Gastrocnemius medialis (tissue), 4 donors: ENCODE results near the gene HABP4. TPM values are rescaled to one million over a fixed set of nuclear protein-coding genes. Genes with fewer than 3 reads are reported as not detected.

Source experiments
- ATAC-seq, 2 donors: fragments of 150-250 bp; one replicate each; pipeline ENCODE4 v1.9.1; 2016
- DNase-seq, 2 donors: peaks; one replicate each; pipeline ENCODE4 v3.0.0-alpha.2; 2019
- H3K27ac ChIP-seq, 4 donors: fragments of 200-600 bp; sonication (generic); 1 replicate in 1 of 4; 2 replicates in 3 of 4; pipeline ENCODE4 v1.5.1; 2016 to 2018; ENCODE audit warnings: mild to moderate bottlenecking in 2 of 4, moderate library complexity in 1 of 4
- H3K27me3 ChIP-seq, 3 donors: fragments of 200-600 bp; sonication (generic) in 2 of 3; 1 replicate in 1 of 3; 2 replicates in 2 of 3; pipeline versions ENCODE4 v1.5.1 to v1.6.0; 2016 to 2019; ENCODE audit warnings: mild to moderate bottlenecking in 1 of 3, moderate library complexity in 1 of 3
- H3K36me3 ChIP-seq, 2 donors: fragments of 200-600 bp; sonication (generic) in 1 of 2; one replicate each; pipeline ENCODE4 v1.5.1; 2017 to 2018
- H3K4me1 ChIP-seq, 2 donors: fragments of 200-600 bp; sonication (generic) in 1 of 2; one replicate each; pipeline ENCODE4 v1.5.1; 2016 to 2017; ENCODE audit warnings: mild to moderate bottlenecking in 2 of 2
- H3K4me3 ChIP-seq, 4 donors: fragments of 200-600 bp; sonication (generic) in 3 of 4; 1 replicate in 1 of 4; 2 replicates in 3 of 4; pipeline ENCODE4 v1.5.1; 2016 to 2019; ENCODE audit warnings: mild to moderate bottlenecking in 2 of 4
- H3K9me3 ChIP-seq, 3 donors: fragments of 200-600 bp; sonication (generic) in 2 of 3; 1 replicate in 1 of 3; 2 replicates in 2 of 3; pipeline ENCODE4 v1.5.1; 2016 to 2019
- POLR2A ChIP-seq, 2 donors: fragments of 450-650 bp; IDR thresholded peaks; one replicate each; pipeline ENCODE4 v1.6.1; 2017; ENCODE audit warnings: antibody characterized with exemption in 2 of 2, mild to moderate bottlenecking in 2 of 2, moderate library complexity in 2 of 2
- in situ Hi-C, 4 donors: fragments of 200-750 bp; cut with MboI; loops; one replicate each; pipeline versions ENCODE4 v1.15.0 to v1.8.0; 2017; ENCODE audit warnings: low sequenced_read_pairs in 4 of 4
- intact Hi-C: fragments of 100-400 bp; cut with DNase I; formaldehyde crosslinking; loops from one replicate; pipeline ENCODE4 v1.15.1; 2023; ENCODE audit warnings: low total_unique reads
- total RNA-seq, 4 donors: library from RNA; depleted of rRNA; stranded (reverse); fragments of >200 nt; gene quantifications; one replicate each; pipeline versions ENCODE4 v1.1.0 to v1.2.3, GENCODE V29; 2016
- TF ChIP-seq, protein P1 (sequence below), 5 experiments: fragments of 450-650 bp in 3 of 5; fragments of 200-600 bp in 2 of 5; sonication (generic) in 2 of 5; IDR thresholded peaks in 4 of 5; conservative IDR thresholded peaks in 1 of 5; 1 replicate in 4 of 5; 2 replicates in 1 of 5; pipeline ENCODE4 v1.5.1; 2016 to 2019; ENCODE audit warnings: antibody characterized with exemption in 5 of 5, mild to moderate bottlenecking in 3 of 5, moderate library complexity in 3 of 5

Gene HABP4
- total RNA-seq, 4 donors from 2014 or later, result 6.2 to 19.3 (median 12.3) TPM

GRCh38 chr9:96503918-96504317 is 53.9 kb downstream of the HABP4 start:
- no peak for DNase-seq
- Histone ChIP-seq H3K27me3 (no peaks in the 10 kb centered on the region), H3K4me3 (no peak overlapping the region), H3K27ac (no peak overlapping the region), H3K4me1 (peaks cover 0 to 7% of the 10 kb centered on the region in 2 donors), H3K36me3 (no peaks in the 10 kb centered on the region), H3K9me3 (no peaks in the 10 kb centered on the region)
- TF ChIP-seq, protein P1, sequence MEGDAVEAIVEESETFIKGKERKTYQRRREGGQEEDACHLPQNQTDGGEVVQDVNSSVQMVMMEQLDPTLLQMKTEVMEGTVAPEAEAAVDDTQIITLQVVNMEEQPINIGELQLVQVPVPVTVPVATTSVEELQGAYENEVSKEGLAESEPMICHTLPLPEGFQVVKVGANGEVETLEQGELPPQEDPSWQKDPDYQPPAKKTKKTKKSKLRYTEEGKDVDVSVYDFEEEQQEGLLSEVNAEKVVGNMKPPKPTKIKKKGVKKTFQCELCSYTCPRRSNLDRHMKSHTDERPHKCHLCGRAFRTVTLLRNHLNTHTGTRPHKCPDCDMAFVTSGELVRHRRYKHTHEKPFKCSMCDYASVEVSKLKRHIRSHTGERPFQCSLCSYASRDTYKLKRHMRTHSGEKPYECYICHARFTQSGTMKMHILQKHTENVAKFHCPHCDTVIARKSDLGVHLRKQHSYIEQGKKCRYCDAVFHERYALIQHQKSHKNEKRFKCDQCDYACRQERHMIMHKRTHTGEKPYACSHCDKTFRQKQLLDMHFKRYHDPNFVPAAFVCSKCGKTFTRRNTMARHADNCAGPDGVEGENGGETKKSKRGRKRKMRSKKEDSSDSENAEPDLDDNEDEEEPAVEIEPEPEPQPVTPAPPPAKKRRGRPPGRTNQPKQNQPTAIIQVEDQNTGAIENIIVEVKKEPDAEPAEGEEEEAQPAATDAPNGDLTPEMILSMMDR (IDR thresholded peaks at IDR 0.05 in 4 of 5, conservative IDR thresholded peaks at IDR 0.05 in 1 of 5), result no peak
- no peak for TF ChIP-seq POLR2A (IDR thresholded peaks at IDR 0.05)
- in situ Hi-C loops (no loop called here), intact Hi-C loops (no loop called here)
- ATAC-seq, result no peak

DNA sequence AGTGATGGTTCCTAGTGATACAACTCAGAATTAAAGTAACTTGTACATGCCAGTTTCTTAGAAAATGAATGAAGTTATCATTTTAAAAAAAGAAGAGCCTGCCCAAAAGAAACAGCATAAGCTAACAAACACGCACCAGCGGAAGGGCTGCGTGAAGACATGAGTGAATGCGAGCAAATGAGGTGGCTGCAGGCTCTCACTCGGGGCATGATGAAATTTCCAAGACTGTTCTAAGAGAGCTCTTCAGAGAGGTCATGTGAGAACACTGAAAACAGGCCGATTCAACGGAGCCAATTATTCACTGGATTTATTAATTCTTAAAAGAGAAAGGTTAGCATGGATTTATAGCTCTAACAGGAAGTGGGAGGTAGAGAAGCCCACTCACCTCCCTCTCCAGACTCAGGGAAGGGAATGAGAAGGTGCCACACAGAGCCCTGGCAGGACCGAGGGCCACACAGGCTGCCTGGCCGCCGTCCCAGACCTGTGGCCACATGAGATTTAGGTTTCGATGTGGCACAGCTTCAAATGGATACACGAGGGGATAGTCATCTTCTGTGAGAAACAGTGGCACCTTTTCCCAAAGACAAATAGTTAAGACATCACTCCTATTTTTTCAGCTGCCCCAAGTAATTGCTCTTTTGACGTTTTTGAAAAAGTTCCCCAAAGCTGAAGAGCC is 55.5 kb downstream of the HABP4 start:
- peak; percentile 53 to 67 for ATAC-seq
- in situ Hi-C loops (no loop called here), intact Hi-C loops (no loop called here)
- peaks cover 0 to 7% of the 10 kb centered on the region in 2 donors for H3K4me1 ChIP-seq
- peak overlapping the region; percentile 36 to 49 (median 40) for H3K27ac ChIP-seq
- H3K36me3 ChIP-seq, result no peaks in the 10 kb centered on the region
- no peak overlapping the region for H3K4me3 ChIP-seq
- H3K27me3 ChIP-seq, result no peaks in the 10 kb centered on the region
- TF ChIP-seq, protein P1 (IDR thresholded peaks at IDR 0.05 in 4 of 5, conservative IDR thresholded peaks at IDR 0.05 in 1 of 5), result no peak
- TF ChIP-seq POLR2A (IDR thresholded peaks at IDR 0.05), result no peak
- no peaks in the 10 kb centered on the region for H3K9me3 ChIP-seq
- DNase-seq, result peak in 1 of 2 donors; percentile 36

GRCh38 chr9:96508227-96508940 is 58.4 kb downstream of the HABP4 start:
- in situ Hi-C loops, result no loop called here
- intact Hi-C loops, result no loop called here
- no peaks in the 10 kb centered on the region for H3K9me3 ChIP-seq
- H3K27ac ChIP-seq, result no peak overlapping the region
- H3K4me1 ChIP-seq, result peaks cover 0 to 7% of the 10 kb centered on the region in 2 donors
- DNase-seq (no peak), ATAC-seq (no peak)
- no peaks in the 10 kb centered on the region for H3K27me3 ChIP-seq
- H3K4me3 ChIP-seq, result no peak overlapping the region
- H3K36me3 ChIP-seq, result no peaks in the 10 kb centered on the region
- TF ChIP-seq, protein P1 (IDR thresholded peaks at IDR 0.05 in 4 of 5, conservative IDR thresholded peaks at IDR 0.05 in 1 of 5), result no peak
- no peak for TF ChIP-seq POLR2A (IDR thresholded peaks at IDR 0.05)

DNA sequence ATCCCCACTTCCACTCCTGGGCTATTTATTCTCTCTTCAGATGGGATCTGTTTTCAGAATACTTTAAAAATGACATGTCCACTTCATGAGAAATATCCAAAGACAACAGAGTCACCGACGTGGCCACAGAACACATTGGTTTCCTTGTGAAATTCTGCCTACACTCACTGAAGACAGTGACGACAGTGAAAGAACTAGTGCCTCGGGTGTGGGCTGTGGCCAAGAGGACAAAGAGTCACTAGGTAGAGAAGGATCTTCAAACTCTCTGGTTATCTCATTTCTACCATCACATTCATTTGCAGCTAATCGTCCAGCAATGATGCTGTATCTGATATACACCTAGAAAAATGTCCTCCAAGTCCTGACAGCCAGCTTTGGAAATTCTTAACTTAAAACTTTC is 59.1 kb downstream of the HABP4 start:
- intact Hi-C loops, result no loop called here
- no peak overlapping the region for H3K27ac ChIP-seq

More for the DNA sequence above, 59.1 kb downstream of the HABP4 start:
- DNase-seq, result no peak
- TF ChIP-seq POLR2A (IDR thresholded peaks at IDR 0.05), result no peak
- TF ChIP-seq, protein P1 (IDR thresholded peaks at IDR 0.05 in 4 of 5, conservative IDR thresholded peaks at IDR 0.05 in 1 of 5), result no peak
- H3K27me3 ChIP-seq, result no peaks in the 10 kb centered on the region
- ATAC-seq, result no peak
- H3K4me3 ChIP-seq, result no peak overlapping the region
- H3K36me3 ChIP-seq, result no peaks in the 10 kb centered on the region
- no peaks in the 10 kb centered on the region for H3K9me3 ChIP-seq
- in situ Hi-C loops, result no loop called here
- peaks cover 0 to 7% of the 10 kb centered on the region in 2 donors for H3K4me1 ChIP-seq
